Measurements from ENCODE around the gene SCLY.

SCLY gene

GRCh38 chr2:238127165-238128060 is 66.6 kb downstream of the SCLY start:
- no peak for DNase-seq (ENCODE audit: low read depth)

DNA sequence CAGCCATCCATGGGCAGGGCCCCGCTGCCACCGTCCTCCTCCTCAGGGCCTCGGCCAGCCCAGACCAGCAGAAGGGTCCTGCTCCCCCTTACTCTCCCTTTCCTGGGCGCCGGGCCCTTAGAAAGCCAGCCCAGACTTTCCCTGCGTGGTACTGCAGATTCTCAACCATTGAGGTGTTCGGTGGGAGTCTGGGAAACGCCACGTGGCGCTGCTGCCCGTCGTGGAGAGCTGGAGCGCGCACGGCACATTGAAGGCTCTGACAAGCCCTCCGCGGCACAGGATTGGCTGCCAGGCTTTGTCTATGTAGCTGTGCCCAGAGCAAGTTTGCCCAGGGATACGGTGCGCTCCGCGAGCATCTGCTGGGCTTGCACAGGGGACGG is 67.2 kb downstream of the SCLY start:
- DNase-seq (ENCODE audit: low read depth) = no peak

DNA sequence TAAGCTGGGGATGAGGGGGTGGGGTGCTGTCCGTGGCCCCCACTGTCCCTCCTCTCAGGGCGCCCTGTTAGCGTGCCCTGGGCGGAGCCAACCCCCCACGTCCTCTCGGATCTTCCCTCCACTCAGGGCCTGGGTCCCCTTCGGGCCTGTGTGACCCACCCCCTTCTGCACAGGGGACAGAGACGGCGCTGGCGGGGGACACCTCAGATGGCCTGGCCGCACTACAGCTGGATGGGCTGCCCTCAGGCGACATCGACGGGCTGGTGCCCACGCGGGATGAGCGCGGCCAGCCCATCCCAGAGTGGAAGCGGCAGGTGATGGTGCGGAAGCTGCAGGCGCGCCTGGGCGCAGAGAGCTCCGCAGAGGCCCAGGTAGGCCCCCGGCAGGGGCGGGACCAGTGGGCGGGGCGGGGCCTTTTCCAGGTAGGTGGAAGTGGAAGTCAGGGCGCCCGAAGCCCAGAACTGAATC is 67.8 kb downstream of the SCLY start:
- no peak for DNase-seq (ENCODE audit: low read depth)

- no peak for DNase-seq (ENCODE audit: low read depth)
These were observed 68.6 kb downstream of the SCLY start for GRCh38 chr2:238129166-238130010.

DNA sequence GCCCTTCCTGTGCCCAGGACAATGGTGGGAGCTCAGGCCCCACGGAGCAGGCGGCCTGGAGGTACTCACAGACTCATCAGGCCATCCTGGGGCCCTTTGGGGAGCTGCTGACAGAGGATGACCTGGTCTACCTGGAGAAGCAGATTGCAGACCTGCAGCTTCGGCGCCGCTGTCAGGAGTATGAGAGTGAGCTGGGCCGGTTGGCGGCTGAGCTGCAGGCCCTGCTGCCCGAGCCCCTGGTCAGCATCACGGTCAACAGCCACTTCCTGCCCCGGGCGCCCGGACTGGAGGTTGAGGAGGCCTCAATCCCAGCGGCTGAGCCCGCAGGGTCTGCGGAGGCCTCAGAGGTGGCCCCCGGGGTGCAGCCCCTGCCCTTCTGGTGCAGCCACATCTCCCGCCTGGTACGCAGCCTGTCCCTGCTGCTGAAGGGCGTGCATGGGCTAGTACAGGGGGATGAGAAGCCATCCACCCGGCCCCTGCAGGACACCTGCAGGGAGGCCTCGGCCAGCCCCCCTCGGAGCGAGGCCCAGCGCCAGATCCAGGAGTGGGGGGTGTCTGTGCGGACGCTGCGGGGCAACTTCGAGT is 69.4 kb downstream of the SCLY start:
- DNase-seq (ENCODE audit: low read depth) = no peak

GRCh38 chr2:238130696-238131628 is 70.2 kb downstream of the SCLY start:
- no peak for DNase-seq (ENCODE audit: low read depth)

DNA sequence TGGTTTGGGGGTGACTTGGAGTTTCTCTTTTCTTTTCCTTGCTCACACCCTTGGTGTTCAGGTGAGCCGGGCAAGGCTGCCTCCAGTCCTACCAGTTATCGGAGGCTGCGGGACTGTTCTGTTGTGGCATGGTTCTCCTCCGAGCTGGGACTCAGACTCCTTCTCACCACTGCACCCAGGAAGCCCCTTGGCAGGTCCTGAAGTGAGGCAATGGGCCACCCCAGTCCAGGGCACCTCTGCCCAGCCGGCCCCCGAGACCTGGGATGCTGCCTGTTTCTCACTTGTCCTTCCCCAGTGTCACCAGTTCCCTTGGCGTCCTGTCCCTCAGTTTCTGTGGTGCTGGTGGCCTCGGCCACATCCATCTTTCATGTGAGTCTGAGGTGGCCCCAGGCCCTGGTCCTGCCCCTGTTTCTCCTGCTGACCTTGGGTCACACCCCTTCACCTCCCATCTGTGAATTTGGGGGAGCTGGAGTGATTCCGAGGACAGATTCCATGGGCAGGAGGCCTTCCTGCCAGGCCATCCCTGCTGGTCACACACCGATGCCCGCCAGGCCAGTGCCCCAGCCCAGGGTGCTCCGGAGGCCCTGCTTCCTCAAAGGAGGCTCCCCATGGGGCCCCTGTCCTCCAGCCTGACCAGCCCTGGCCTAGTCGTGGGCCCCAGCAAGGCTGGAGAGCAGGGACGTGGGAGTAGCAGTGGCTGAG is 71.1 kb downstream of the SCLY start:
- no peak for DNase-seq (ENCODE audit: low read depth)

- DNase-seq (ENCODE audit: low read depth) = no peak
These were observed 72.0 kb downstream of the SCLY start for GRCh38 chr2:238132463-238133450.

DNA sequence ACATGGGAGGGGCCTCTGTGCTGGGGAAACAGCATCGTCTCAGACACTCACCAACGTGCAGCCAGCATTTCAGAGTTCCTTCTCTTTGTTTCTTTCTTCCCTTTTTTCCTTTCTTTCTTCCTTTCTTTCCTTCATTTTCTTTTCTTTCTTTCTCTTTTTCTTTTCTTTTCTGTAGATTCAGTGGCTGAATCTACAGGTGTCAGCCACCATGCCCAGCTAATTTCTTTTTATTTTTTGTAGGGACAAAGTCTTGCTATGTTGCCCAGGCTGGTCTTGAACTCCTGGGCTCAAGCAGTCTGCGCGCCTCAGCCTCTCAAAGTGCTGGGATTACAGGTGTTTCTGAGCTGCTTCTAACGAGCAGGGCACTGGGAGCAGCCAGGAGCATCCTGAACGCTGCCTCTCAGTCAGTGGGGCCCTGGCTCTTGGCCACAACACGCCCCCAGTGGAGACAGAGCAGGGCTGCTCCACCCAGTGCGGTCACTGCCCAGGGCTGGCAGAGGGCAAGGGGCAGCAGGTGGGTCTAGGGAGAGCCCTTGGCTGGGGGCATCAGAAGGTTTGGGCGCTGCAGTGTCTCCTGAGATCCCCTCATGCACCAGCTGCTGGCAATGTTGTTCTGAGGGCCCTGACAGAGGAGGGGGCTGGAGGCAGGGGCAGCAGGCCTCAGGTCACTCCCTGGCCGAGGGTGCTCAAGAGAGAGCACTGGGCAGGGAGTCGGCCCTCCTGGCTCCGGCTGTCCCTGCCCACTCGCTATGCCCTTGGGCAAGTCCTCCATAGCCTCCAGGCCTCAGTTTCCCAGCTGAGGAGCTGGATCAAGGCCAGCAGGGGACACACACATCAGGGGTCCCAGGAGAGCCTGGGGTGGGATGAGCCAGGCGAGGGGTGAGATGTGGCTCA is 72.9 kb downstream of the SCLY start:
- DNase-seq (ENCODE audit: low read depth) = no peak

- DNase-seq (ENCODE audit: low read depth) = no peak
These were observed 73.6 kb downstream of the SCLY start for GRCh38 chr2:238134393-238134785.

GRCh38 chr2:238135601-238136150 is 74.9 kb downstream of the SCLY start:
- DNase-seq (ENCODE audit: low read depth) = no peak

GRCh38 chr2:238136820-238137537 is 76.2 kb downstream of the SCLY start:
- DNase-seq (ENCODE audit: low read depth) = no peak

- no peak for DNase-seq (ENCODE audit: low read depth)
These were observed 77.1 kb downstream of the SCLY start for GRCh38 chr2:238137885-238138284.

GRCh38 chr2:238138331-238139195 is 77.8 kb downstream of the SCLY start, which contains the start of gene KLHL30:
TSS of gene KLHL30 (plus strand) at chr2:238138668. CDS start at chr2:238140755, 2,087 bp downstream.
- no peak for DNase-seq (ENCODE audit: low read depth)

DNA sequence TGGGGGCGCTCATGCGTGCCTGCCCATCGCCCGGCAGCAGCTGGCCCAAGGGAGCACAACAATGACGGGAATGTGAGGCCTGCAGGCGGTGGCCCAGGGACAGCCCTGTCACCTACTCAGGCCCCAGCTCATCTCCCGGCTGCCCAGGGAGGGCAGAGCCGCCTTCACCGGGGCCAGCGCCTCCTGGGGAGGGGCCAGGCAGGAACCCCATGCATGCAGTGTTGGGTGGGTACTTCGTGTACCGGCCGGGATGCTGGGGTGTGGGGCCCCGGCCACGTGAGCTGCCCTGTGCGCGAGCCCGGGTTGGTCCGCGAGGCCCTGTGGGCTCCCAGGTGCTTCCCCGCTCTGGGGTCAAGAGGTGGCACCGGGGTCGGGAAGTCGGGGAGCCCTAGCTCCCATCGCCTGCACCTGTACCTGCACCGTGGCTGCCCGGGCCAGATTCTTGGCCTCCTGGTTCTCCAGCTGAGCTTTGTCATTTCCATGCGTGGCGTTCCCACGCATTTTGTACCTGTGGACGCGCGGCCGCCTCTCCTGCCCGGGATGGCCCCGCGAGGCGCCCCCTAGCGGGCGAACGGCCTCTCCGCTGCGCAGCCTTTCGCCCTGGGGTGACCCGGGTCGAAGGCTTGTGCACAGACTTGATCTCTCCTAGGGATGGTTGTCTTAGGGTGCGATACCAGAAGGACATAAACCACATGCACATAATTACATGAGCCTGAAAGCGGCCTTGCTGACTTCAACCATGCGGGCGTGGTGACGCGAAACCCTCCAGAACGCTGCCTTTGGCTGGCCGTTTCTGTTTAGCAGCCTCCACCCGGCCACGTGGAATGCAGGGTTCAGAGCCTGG is 78.6 kb downstream of the SCLY start:
- DNase-seq (ENCODE audit: low read depth) = no peak

- DNase-seq (ENCODE audit: low read depth) = no peak
These were observed 79.2 kb downstream of the SCLY start for GRCh38 chr2:238140040-238140439.
